HG03175 (cell line): ENCODE data around the gene C9orf50.
"Not testable (repeated sequence)": the region's sequence is repeated elsewhere in the genome, so short reads cannot be mapped to it uniquely, and the experiment has no call there.

Experiments
- ATAC-seq: cut with Tn5 transposase; IDR thresholded peaks from one replicate; pipeline ENCODE4 v1.9.1; 2021; ENCODE audit warnings: mild to moderate bottlenecking, moderate library complexity; ENCODE audit not compliant: unreplicated experiment

Gene C9orf50

DNA sequence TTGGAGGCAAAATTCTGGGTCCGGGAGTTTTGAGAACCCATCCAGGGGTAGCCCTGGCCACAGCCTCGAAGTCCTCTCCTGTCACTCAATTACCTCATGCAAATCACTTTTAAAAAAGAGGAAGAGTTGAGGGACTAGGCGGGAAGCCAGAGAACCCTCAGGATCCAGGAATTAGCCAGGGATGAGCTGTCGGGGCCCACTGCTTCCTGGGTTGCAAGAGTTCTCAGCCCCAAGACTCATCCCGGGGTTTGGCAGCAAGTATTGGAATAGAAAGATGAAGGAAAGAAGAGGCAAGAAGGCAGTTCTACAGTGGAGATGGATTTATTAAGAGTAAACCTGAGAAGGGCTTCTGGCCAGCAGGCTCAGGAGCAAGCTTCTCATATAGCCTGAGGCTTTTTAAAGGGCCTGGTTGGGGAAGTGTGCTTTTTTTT is 25.6 kb downstream of the C9orf50 start:
- ATAC-seq = no peak

GRCh38 chr9:129594632-129595031 is 26.3 kb downstream of the C9orf50 start:
- no peak for ATAC-seq

- ATAC-seq = not testable (repeated sequence)
These were observed 28.1 kb downstream of the C9orf50 start for GRCh38 chr9:129592790-129593189.

DNA sequence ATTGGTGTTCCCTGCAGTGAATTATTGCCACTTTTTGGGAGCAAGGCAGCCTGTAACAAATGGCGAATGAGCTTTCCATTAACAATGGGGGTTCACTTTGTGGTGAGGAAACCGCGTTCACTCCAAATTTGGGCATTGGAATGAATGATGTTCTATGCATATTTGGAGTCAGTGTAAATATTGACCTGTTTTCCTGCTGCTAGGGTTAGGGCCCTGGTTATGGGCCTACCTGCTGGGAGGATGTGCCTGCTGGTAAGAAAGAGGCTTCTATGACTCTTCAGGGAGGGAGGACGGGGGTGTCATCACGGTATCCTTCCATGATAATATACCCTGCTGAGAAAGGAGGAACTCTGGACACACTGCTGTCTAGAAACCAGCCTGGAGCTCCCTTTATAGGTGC is 29.0 kb downstream of the C9orf50 start:
- no peak for ATAC-seq

- no peak for ATAC-seq
These were observed 30.4 kb downstream of the C9orf50 start for GRCh38 chr9:129590466-129590865.

- ATAC-seq = no peak
These were observed 33.2 kb downstream of the C9orf50 start for GRCh38 chr9:129587487-129588262.

- no peak for ATAC-seq
These were observed 34.2 kb downstream of the C9orf50 start for GRCh38 chr9:129586685-129587084.

DNA sequence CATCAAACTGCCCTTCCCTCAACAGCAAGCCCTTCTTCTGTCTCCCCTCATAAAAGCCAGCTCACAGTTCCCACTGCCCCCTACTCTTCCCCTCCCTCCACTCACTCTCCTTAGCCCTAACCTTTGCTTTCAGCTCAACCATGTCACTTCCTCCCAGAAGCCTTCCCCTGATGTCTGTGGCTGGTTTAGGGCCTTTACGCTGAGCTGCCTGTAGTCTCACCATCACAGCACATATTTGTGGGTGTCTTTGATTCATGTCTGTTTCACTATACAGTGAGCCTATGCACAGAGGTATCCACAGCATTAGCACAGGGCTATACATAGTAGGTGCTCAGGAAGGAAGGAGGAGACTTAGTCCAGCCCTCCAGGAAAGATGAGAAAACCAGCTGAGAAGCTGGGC is 34.7 kb downstream of the C9orf50 start:
- no peak for ATAC-seq

DNA sequence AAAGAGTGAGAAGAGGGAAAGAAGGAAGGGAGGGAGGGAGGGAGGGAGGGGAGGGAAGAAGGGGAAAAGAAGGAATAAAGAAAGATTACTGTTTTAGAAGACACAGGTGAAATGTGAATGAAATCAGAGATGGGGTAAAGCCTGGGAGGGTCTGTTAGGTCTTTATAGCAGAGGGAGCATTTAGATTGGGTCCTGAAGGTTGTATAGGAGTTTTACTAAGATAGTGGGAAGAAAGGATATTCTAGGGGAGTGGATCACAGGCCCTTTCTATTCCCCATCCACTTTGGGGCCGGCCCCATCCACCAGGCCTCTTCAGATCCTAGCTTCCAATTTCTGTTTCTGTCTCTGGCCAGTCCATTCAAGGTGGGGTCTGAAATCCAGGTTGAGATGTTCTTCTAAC is 35.5 kb downstream of the C9orf50 start:
- ATAC-seq = no peak

DNA sequence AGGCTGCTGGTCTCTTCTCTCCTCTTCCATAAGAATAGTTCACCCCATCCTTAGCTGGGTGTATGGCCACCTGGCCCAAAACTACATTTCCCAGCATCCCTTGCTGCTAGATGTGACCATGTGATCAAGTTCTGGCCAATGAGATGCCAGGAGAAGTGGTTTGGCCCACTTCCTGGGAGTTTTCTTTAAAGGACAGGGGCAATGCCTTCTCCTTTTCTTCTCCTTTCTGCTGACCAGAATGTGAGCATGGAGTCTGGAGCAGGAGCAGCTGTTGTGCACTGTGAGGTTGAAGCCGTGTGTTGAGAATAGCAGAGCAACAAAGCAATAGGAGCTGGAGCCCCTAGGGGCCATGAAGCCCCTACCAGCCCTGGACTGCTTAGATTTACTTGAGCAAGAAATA is 36.8 kb downstream of the C9orf50 start:
- no peak for ATAC-seq

GRCh38 chr9:129583308-129584038 is 37.4 kb downstream of the C9orf50 start:
- ATAC-seq = no peak

GRCh38 chr9:129582855-129583254 is 38.0 kb downstream of the C9orf50 start:
- no peak for ATAC-seq

DNA sequence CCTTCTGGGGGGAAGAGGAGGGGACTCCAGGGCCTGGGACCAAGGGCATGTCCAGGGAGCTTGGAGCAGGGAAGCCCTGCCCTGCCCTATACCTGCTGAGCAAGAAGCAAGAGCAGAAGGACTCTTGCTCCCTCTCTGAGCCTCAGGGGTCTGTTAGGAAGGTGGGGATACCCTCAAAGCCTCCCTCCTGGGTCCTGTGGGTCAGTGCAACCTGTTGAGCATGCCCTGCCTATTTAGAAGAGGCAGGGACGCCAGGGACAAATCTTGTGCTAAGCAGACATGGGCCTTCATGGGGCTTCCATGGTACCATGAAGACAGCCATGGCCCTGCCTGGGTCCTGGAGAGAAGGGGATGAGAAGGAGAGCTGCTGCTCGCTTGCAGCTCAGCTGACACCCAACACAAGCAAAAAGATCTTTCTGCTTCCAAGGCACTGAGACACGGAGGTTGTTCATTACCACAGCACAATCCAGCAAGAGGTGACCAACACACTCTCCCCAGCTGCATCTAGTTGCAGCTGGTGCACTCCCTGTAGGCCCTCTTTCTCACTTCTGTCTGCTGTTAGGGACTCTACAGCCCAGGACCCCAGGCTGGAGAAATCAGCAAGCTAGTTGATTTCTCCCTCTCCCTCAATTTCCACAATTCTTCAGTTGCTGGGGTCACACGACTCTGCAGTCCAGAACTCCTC is 39.3 kb downstream of the C9orf50 start:
- ATAC-seq = no peak

- peak; percentile 69 for ATAC-seq
These were observed 40.5 kb downstream of the C9orf50 start for GRCh38 chr9:129580211-129580915.

GRCh38 chr9:129579294-129579693 is 41.6 kb downstream of the C9orf50 start:
- no peak for ATAC-seq

DNA sequence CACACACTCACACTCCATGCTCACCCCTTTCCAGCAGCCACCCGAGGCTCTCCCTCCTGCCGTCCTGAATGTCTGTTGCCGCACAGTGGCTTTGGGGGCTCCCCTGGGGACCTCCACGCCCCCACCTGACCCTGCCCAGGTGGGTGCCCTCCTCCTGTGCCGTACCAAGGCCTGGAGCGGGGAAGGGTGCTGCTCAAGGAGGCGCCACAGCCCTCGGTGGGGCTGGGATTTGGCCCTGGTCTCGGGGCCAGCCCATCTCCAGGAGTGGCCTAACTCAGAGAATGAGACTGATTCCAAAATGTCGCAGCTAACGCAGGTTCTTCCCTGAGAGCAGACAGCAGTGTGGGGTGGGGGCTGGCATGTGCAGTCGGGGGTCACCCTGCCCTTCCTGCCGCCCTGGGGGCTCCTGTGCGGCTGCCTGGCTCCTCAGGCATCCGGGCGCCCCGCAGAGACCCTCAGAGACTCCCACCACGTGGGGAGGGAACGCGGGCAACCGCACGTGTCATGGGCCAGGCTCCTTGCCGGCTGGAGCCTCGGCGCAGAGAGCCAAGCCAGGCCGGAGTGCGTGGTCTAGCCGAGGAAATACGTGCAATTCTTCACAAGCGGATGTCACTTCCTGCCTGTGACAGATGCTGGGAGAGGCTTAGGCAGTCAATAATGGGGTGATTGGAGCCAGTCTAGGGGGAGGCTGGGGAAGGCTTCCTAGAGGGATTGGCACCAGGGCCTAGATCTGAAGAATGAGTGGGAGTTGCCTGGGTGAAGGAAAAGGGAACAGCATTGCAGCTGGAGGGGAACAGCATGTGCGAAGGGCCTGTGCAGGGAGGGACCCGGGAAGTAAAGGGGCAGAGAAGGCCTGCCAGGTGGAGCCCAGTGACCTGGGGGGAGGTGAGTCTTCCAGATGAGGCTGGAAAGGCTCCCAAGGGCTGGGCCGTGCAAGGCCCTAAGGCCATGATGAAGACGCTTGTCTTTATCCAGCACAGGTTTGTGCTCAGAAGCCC is 44.1 kb downstream of the C9orf50 start:
- no peak for ATAC-seq

DNA sequence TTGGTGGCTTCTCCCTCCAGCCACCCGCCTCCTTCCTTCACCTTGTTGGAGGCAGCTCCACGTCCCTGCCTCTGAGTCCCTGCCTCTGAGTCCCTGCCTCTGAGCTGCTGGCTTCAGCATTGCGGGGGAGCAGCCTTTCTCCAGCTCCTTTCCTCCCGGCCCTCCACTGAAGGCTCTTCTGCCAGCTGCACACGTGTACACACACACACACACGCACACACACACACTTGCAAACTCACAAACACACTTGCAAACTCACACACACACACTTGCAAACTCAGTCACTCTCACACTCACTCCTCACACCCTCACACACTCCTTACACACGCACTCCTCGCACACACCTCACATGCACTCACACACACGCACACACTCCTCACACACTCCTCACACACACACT is 45.1 kb downstream of the C9orf50 start:
- no peak for ATAC-seq

- ATAC-seq = no peak
These were observed 45.9 kb downstream of the C9orf50 start for GRCh38 chr9:129574911-129575585.

GRCh38 chr9:129573977-129574376 is 46.9 kb downstream of the C9orf50 start:
- ATAC-seq = no peak
